ENCODE measurements around the gene MBOAT2.

- TF ChIP-seq CTCF (conservative IDR thresholded peaks at IDR 0.05; ENCODE audit: low read depth in 2 of 2) (no peak), EZH2phosphoT487 (IDR thresholded peaks at IDR 0.05; ENCODE audit: unreplicated experiment) (no peak), JUNB (IDR thresholded peaks at IDR 0.05; ENCODE audit: unreplicated experiment) (no peak), CREB1 (CRISPR knock-in tag; IDR thresholded peaks at IDR 0.05; ENCODE audit: low read depth) (no peak), EZH2 (IDR thresholded peaks at IDR 0.05; ENCODE audit: low read depth, unreplicated experiment) (no peak), POLR2AphosphoS5 (IDR thresholded peaks at IDR 0.05; ENCODE audit: low read depth) (no peak), ETS1 (IDR thresholded peaks at IDR 0.05) (no peak), STAT1 (IDR thresholded peaks at IDR 0.05; ENCODE audit: unreplicated experiment) (no peak), REST (IDR thresholded peaks at IDR 0.05; ENCODE audit: unreplicated experiment) (no peak), ZNF114 (CRISPR knock-in tag; IDR thresholded peaks at IDR 0.05) (no peak), ZNF331 (CRISPR knock-in tag; IDR thresholded peaks at IDR 0.05; ENCODE audit: low read depth) (no peak)
Observed at GRCh38 chr2:8840475-8841091, 162.9 kb downstream of the MBOAT2 start.

All from GM23338 (cell line).